HCT116 (cell line): ENCODE data around the gene FAM50B. TPM values are rescaled to one million over a fixed set of nuclear protein-coding genes. Genes with fewer than 3 reads are reported as not detected.

Source experiments
- ATAC-seq: fragments of 200-7000 bp; cut with Tn5 transposase; 2 replicates; pipeline ENCODE4 v1.9.1; 2020; ENCODE audit warnings: mild to moderate bottlenecking, moderate library complexity
- BruUV-seq: library from RNA; stranded (reverse); fragments of 400-500 nt; replicated peaks from 2 replicates; lab custom pipeline; 2021; lab: Mats Ljungman, UMichigan
- CTCF ChIA-PET: fragments of 300-600 bp; sonication (Branson Sonifier 250); formaldehyde crosslinking; loops from one replicate; lab custom pipeline; 2021; ENCODE audit warnings: antibody characterized with exemption; lab: Charles Lee
- POLR2A ChIA-PET: fragments of 300-600, 350-600 bp; sonication (Branson Sonifier 250); formaldehyde crosslinking; loops from one replicate; lab custom pipeline; 2021; ENCODE audit warnings: antibody characterized with exemption; lab: Charles Lee
- RAD21 ChIA-PET, 2 experiments: fragments of 300-600 bp; sonication (Branson Sonifier 250); formaldehyde crosslinking; loops; one replicate each; lab custom pipeline; 2023; ENCODE audit warnings: low total read pairs in 2 of 2; ENCODE audit not compliant: uncharacterized antibody in 2 of 2, unreplicated experiment in 2 of 2, low non-redundant PET in 1 of 2; lab: Charles Lee
- DNase-seq: peaks from one replicate; pipeline ENCODE4 v3.0.0-alpha.2; 2010; ENCODE audit warnings: low read depth, low spot score
- H2AFZ ChIP-seq: fragments of 200-600 bp; shearing (Covaris generic), sonication (generic); 2 replicates; pipeline ENCODE4 v1.6.1; 2017; ENCODE audit warnings: low read depth, mixed run types, mixed read lengths, antibody characterized with exemption, low read length; ENCODE audit not compliant: poor library complexity, severe bottlenecking
- H3K27ac ChIP-seq: 2 replicates; pipeline ENCODE4 v1.5.1; 2012; ENCODE audit warnings: low read depth, low read length
- H3K27me3 ChIP-seq: fragments of 200-600 bp; sonication (generic); 2 replicates; pipeline ENCODE4 v1.6.1; 2016; ENCODE audit warnings: mixed run types, low read length, mixed read lengths; ENCODE audit not compliant: insufficient read depth
- H3K36me3 ChIP-seq, 2 experiments: fragments of 200-500 bp in 1 of 2; fragments of 200-600 bp in 1 of 2; sonication (Bioruptor generic) in 1 of 2; sonication (generic) in 1 of 2; 2 replicates each; pipeline versions ENCODE4 v1.5.1 to v1.6.1; 2014 to 2016; ENCODE audit warnings: low read length in 2 of 2, inconsistent platforms in 1 of 2, mixed read lengths in 1 of 2, mixed run types in 1 of 2; ENCODE audit not compliant: insufficient read depth in 2 of 2, control insufficient read depth in 1 of 2
- H3K4me1 ChIP-seq, 2 experiments: fragments of 200-600 bp in 1 of 2; sonication (generic) in 1 of 2; 2 replicates each; pipeline versions ENCODE4 v1.5.1 to v1.6.1; 2012 to 2017; ENCODE audit warnings: low read length in 2 of 2, inconsistent platforms in 1 of 2, mild to moderate bottlenecking in 1 of 2, mixed read lengths in 1 of 2, mixed run types in 1 of 2, moderate library complexity in 1 of 2; ENCODE audit not compliant: insufficient read depth in 2 of 2, control insufficient read depth in 1 of 2
- H3K4me2 ChIP-seq: fragments of 200-600 bp; sonication (generic); 2 replicates; pipeline ENCODE4 v1.6.1; 2017; ENCODE audit warnings: mixed run types, low read length, mixed read lengths
- H3K4me3 ChIP-seq, 2 experiments: fragments of 200-600 bp in 1 of 2; sonication (generic) in 1 of 2; replicated peaks in 1 of 2; 2 replicates each; pipeline ENCODE4 v1.5.1; 2011 to 2016; ENCODE audit warnings: low read length in 2 of 2, control low read depth in 1 of 2, low read depth in 1 of 2, mild to moderate bottlenecking in 1 of 2, mixed read lengths in 1 of 2, mixed run types in 1 of 2
- H3K79me2 ChIP-seq: fragments of 200-600 bp; sonication (generic); 2 replicates; pipeline ENCODE4 v1.6.1; 2017; ENCODE audit warnings: mild to moderate bottlenecking, mixed run types, low read length, moderate library complexity, mixed read lengths; ENCODE audit not compliant: insufficient read depth
- H3K9ac ChIP-seq: fragments of 200-600 bp; sonication (generic); 2 replicates; pipeline ENCODE4 v1.6.1; 2016; ENCODE audit warnings: low read length, mixed read lengths
- H3K9me2 ChIP-seq: fragments of 200-600 bp; sonication (generic), shearing (Covaris generic); 2 replicates; pipeline ENCODE4 v1.6.1; 2017; ENCODE audit warnings: mixed run types, mild to moderate bottlenecking, moderate library complexity; ENCODE audit not compliant: insufficient read depth
- H3K9me3 ChIP-seq, 2 experiments: fragments of 200-500 bp in 1 of 2; fragments of 200-600 bp in 1 of 2; sonication (Bioruptor generic) in 1 of 2; sonication (generic) in 1 of 2; 2 replicates each; pipeline ENCODE4 v1.6.1; 2014 to 2017; ENCODE audit warnings: low read length in 2 of 2, mixed read lengths in 2 of 2, inconsistent platforms in 1 of 2, low read depth in 1 of 2, mild to moderate bottlenecking in 1 of 2, mixed run types in 1 of 2, moderate library complexity in 1 of 2; ENCODE audit not compliant: control insufficient read depth in 1 of 2, insufficient read depth in 1 of 2
- H4K20me1 ChIP-seq: fragments of 200-600 bp; sonication (generic), shearing (Covaris generic); 2 replicates; pipeline ENCODE4 v1.6.1; 2017; ENCODE audit warnings: mixed run types, mild to moderate bottlenecking, moderate library complexity; ENCODE audit not compliant: insufficient read depth
- CEBPB ChIP-seq: IDR thresholded peaks from 2 replicates; pipeline ENCODE4 v1.6.1; 2012; ENCODE audit warnings: low read depth
- EZH2phosphoT487 ChIP-seq: fragments of 200-600 bp; IDR thresholded peaks from 2 replicates; pipeline ENCODE4 v1.6.1; 2018; ENCODE audit warnings: antibody characterized with exemption, borderline replicate concordance
- FOSL1 ChIP-seq: IDR thresholded peaks from 2 replicates; pipeline ENCODE4 v1.6.1; 2012; ENCODE audit warnings: low read depth
- ZNF274 ChIP-seq: fragments of 200-500 bp; sonication (Bioruptor generic); IDR thresholded peaks from 2 replicates; pipeline ENCODE4 v1.6.1; 2014; ENCODE audit warnings: mild to moderate bottlenecking, low read depth, low read length, inconsistent platforms
- intact Hi-C: fragments of 100-400 bp; cut with micrococcal nuclease; formaldehyde crosslinking; loops from 2 replicates; pipeline ENCODE4 v1.10.0; 2022
- total RNA-seq: library from RNA; stranded (reverse); gene quantifications from one replicate; pipeline ENCODE4 v1.2.1, GENCODE V29; 2021; ENCODE audit not compliant: unreplicated experiment
- TF ChIP-seq, protein P1 (sequence below): IDR thresholded peaks from 2 replicates; pipeline ENCODE4 v1.6.1; 2012; ENCODE audit warnings: low read depth
- TF ChIP-seq, protein P2 (sequence below), 3 experiments: fragments of 200-600 bp in 1 of 3; sonication (generic) in 1 of 3; IDR thresholded peaks in 2 of 3; conservative IDR thresholded peaks in 1 of 3; 2 replicates each; pipeline ENCODE4 v1.5.1; 2012 to 2017; ENCODE audit warnings: low read depth in 2 of 3, low read length in 2 of 3, antibody characterized with exemption in 1 of 3, borderline replicate concordance in 1 of 3, control low read depth in 1 of 3, mild to moderate bottlenecking in 1 of 3, mixed read lengths in 1 of 3, mixed run types in 1 of 3, moderate library complexity in 1 of 3; ENCODE audit not compliant: insufficient read depth in 1 of 3

Gene FAM50B
- total RNA-seq, 1 experiment from 2014 or later, result 0.86 TPM

DNA sequence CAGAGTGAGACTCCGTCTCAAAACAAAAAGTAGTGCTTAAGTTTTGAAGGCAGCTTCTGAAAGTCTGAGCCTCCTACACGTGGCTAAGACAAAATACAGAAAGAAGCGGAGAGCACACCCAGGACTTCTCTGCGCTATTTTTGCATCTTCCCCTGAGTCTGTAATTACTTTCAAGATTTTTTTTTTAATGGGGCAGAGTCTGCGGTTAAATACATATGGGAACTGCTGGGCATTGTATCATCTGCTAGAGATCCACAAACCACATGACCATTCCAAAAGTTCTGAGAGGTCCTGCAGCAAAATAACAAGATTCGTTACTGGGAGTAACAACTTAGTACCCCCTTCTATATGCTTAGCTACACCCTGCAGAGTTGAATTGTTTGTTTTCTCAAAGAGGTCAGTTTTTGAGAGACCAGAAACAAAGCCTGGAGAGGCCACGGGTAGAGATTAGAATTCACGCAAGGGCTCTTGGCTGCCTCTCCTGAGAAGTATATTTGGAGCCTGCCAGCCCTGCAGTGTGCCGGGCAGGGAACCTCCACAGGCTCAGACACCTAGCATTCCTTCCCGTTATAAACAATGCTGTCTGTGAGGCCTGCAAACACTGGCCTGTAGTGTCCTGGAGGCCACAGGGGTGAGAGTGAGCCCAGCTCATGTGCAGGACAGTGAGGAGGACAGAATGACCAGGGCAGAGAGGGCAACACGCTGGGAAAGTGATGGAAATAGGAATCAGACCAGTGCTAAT lies 48.2 kb upstream of the FAM50B start:
- no peak overlapping the region for H3K27ac ChIP-seq
- intact Hi-C loops, result no loop called here
- H3K4me3 ChIP-seq, result no peak overlapping the region
- H2AFZ ChIP-seq, result no peak overlapping the region
- ChIA-PET POLR2A (no interaction called here), CTCF (no interaction called here), RAD21 (no interaction called here)
- BruUV-seq, result no TSS peak
- H3K36me3 ChIP-seq, result no peaks in the 10 kb centered on the region
- ATAC-seq (no peak), DNase-seq (no peak)
- no peaks in the 10 kb centered on the region for H4K20me1 ChIP-seq
- no peaks in the 10 kb centered on the region for H3K9me3 ChIP-seq
- no peak overlapping the region for H3K4me2 ChIP-seq
- H3K79me2 ChIP-seq, result no peaks in the 10 kb centered on the region
- H3K27me3 ChIP-seq, result no peaks in the 10 kb centered on the region
- H3K9me2 ChIP-seq, result no peaks in the 10 kb centered on the region
- H3K9ac ChIP-seq, result no peak overlapping the region
- peaks cover 18 to 41% of the 10 kb centered on the region in 2 experiments for H3K4me1 ChIP-seq
- TF ChIP-seq EZH2phosphoT487 (no peak), CEBPB (no peak), ZNF274 (no peak), FOSL1 (no peak)
- TF ChIP-seq, protein P1, sequence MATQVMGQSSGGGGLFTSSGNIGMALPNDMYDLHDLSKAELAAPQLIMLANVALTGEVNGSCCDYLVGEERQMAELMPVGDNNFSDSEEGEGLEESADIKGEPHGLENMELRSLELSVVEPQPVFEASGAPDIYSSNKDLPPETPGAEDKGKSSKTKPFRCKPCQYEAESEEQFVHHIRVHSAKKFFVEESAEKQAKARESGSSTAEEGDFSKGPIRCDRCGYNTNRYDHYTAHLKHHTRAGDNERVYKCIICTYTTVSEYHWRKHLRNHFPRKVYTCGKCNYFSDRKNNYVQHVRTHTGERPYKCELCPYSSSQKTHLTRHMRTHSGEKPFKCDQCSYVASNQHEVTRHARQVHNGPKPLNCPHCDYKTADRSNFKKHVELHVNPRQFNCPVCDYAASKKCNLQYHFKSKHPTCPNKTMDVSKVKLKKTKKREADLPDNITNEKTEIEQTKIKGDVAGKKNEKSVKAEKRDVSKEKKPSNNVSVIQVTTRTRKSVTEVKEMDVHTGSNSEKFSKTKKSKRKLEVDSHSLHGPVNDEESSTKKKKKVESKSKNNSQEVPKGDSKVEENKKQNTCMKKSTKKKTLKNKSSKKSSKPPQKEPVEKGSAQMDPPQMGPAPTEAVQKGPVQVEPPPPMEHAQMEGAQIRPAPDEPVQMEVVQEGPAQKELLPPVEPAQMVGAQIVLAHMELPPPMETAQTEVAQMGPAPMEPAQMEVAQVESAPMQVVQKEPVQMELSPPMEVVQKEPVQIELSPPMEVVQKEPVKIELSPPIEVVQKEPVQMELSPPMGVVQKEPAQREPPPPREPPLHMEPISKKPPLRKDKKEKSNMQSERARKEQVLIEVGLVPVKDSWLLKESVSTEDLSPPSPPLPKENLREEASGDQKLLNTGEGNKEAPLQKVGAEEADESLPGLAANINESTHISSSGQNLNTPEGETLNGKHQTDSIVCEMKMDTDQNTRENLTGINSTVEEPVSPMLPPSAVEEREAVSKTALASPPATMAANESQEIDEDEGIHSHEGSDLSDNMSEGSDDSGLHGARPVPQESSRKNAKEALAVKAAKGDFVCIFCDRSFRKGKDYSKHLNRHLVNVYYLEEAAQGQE, result no peak
- TF ChIP-seq, protein P2, sequence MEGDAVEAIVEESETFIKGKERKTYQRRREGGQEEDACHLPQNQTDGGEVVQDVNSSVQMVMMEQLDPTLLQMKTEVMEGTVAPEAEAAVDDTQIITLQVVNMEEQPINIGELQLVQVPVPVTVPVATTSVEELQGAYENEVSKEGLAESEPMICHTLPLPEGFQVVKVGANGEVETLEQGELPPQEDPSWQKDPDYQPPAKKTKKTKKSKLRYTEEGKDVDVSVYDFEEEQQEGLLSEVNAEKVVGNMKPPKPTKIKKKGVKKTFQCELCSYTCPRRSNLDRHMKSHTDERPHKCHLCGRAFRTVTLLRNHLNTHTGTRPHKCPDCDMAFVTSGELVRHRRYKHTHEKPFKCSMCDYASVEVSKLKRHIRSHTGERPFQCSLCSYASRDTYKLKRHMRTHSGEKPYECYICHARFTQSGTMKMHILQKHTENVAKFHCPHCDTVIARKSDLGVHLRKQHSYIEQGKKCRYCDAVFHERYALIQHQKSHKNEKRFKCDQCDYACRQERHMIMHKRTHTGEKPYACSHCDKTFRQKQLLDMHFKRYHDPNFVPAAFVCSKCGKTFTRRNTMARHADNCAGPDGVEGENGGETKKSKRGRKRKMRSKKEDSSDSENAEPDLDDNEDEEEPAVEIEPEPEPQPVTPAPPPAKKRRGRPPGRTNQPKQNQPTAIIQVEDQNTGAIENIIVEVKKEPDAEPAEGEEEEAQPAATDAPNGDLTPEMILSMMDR (IDR thresholded peaks at IDR 0.05 in 2 of 3, conservative IDR thresholded peaks at IDR 0.05 in 1 of 3; ENCODE audit: borderline replicate concordance in 1 of 3, insufficient read depth in 1 of 3, low read depth in 2 of 3, low read length in 2 of 3), result no peak
